GM19351 (cell line): ENCODE results near the gene ACKR3.

Source experiments
- ATAC-seq: cut with Tn5 transposase; IDR thresholded peaks from one replicate; pipeline ENCODE4 v1.9.1; 2021; ENCODE audit warnings: mild to moderate bottlenecking, moderate library complexity; ENCODE audit not compliant: unreplicated experiment

ACKR3 gene

DNA sequence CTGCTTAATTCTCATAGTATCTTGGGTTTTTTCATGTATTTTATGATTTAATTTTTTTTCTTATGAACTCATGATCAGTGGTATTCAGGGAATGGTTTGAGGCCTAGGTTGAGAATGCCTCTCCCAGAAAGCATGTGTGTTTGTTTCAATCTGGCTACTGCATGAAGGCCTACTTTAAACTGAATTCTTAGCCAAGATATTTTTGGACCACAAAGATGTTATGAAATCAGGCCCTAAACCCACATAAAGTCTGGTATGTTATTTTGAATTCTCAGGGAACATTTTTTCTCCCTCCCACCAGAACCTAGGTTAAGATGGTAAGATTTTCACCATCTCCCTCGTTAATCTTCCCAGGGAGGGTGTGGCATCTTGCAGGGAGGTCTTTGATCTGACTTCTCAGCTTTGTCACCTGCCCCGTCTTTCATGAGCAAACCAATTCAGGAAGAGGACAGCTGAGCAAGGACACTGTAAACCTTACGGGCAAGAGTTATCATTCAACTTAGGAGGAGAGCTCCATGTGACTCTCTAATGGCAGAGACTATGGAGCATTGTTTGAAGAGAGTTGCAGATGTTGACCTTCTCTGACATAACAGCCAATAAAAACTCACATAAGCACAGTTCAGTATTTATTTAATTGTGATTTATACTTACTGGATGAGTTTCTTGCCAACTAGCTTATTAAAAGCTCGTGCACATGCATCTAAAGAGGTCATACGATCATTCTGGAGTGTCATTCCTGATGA is 21.3 kb upstream of the ACKR3 start:
- ATAC-seq: no peak

- ATAC-seq: no peak
These were observed 20.5 kb upstream of the ACKR3 start for GRCh38 chr2:236549165-236549564.

DNA sequence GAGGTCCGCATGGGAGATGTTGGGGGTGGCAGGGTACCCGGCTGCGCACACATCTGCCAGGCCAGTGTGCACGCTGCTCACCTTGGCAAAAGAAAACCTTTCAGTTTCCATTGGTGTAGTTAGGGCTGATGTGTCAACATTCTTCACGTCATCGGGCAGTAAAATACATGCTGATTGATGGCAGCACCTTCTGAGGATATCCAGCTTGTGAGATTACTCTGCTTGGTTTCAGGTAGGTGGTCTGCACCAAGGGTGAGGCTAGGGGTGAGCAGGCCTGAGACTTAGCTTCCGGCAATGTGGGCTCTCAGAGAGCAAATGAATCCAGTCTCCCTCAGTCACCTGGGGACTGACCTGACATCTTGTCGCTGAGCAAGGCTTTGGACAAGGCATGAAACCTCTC is 19.3 kb upstream of the ACKR3 start:
- ATAC-seq: no peak

DNA sequence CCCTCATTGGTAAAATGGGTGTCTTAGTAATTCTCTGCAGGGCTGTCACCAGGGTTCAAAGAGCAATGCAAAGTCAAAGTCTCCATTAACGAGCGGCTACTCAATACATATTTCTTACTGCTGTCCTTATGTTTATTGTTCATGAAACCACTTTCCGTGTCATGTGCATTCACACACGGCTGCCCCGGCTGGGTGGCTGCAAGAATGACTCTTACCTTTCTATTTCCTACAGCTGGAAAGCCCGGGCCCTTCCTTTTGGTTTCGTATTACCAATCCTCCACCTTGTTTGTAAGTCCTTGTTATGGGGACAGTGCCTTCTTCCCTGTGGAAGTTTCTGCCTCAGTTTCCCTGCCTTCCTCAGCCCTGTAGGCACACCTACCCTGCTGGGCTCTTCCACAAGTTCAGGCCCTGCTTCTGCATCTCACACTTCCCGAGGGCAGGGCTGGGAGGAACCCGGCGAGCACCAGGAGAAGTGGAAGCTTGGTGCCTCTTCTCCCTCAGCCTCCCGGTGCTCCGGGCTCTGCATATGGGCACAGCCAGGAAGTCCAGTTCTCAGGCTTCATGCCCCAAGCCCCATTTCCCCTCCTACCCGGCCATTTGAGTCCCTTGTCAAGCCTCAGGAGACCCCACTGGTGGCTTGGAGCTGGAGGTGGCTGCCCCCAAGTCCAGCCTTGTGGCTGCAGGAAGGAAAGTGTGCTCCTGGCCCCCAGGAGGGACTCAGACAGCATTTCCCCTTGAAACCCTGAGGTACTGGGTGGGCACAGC is 18.7 kb upstream of the ACKR3 start:
- peak; percentile 61 for ATAC-seq

GRCh38 chr2:236551471-236552211 is 18.0 kb upstream of the ACKR3 start:
- ATAC-seq: peak; percentile 29

DNA sequence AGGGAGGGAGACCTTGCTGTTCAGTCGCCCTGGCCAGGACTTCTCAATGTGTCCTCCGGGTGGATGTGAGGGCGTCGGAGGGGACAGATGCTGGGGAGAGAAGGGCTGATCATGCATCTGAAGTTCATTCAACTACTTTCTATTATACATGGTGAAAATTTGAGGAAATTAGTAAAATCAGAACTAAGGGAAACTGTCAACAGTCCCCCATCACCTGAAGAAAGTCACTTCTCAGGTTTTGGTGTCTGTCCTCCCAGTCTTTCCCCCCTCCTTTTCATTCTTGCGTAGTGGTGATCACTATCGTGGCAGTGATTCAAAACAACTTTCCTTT is 17.4 kb upstream of the ACKR3 start:
- ATAC-seq: peak; percentile 33

- no peak for ATAC-seq
These were observed 16.9 kb upstream of the ACKR3 start for GRCh38 chr2:236552581-236553363.

GRCh38 chr2:236553522-236553921 is 16.1 kb upstream of the ACKR3 start:
- ATAC-seq: no peak

GRCh38 chr2:236554629-236555282 is 14.9 kb upstream of the ACKR3 start:
- ATAC-seq: no peak

- no peak for ATAC-seq
These were observed 14.1 kb upstream of the ACKR3 start for GRCh38 chr2:236555481-236555880.

DNA sequence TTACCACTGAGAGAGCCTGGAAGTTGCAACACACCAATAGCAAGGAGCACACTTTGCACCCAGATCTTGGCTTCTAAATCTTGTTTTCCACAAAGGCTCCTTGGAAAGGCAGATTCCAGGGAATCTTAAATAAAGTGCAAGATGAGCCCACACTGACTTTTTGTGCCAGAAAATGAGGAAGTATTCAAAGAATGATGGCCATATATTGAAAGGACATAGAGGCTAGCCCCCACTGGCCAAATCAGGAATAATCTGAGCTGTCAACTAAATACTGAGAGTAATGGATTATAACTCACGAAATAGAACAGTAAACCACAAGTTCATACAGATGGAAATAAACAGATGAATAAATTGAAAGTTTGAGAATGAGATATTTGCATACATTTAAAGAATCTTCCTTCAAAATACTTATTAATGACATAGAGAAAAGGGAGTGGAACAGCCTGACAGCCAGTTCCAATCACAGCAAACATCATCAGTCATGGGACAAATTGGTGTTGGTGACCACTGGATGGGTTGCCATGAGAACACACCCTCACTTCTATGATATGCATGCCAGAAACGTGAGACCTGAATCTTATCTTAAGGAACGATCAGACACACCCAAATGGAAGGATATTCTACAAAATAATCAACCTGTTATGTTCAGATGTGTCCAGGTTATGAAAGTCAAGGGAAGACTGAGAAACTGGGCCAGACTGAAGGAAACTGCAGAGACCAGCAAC is 12.2 kb upstream of the ACKR3 start:
- ATAC-seq: no peak

DNA sequence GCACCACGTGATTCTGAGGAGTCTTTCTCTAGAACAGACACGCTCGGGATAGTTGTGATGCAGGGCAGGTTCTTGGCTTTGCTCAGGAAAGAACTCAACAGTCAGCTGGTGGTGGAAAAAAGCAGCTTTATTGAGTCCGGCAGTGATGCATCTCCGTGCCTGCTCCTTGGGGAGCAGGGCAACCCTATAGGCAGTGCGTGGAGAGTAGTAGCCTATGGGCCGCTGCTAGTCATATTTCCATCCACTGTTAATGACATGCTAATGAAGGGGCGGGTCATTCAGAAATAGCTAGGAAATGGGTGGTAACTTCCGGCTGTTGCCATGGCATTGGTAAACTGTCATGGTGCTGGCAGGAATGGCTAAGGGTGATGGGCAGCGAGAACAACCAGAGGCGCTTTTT is 11.6 kb upstream of the ACKR3 start:
- no peak for ATAC-seq

DNA sequence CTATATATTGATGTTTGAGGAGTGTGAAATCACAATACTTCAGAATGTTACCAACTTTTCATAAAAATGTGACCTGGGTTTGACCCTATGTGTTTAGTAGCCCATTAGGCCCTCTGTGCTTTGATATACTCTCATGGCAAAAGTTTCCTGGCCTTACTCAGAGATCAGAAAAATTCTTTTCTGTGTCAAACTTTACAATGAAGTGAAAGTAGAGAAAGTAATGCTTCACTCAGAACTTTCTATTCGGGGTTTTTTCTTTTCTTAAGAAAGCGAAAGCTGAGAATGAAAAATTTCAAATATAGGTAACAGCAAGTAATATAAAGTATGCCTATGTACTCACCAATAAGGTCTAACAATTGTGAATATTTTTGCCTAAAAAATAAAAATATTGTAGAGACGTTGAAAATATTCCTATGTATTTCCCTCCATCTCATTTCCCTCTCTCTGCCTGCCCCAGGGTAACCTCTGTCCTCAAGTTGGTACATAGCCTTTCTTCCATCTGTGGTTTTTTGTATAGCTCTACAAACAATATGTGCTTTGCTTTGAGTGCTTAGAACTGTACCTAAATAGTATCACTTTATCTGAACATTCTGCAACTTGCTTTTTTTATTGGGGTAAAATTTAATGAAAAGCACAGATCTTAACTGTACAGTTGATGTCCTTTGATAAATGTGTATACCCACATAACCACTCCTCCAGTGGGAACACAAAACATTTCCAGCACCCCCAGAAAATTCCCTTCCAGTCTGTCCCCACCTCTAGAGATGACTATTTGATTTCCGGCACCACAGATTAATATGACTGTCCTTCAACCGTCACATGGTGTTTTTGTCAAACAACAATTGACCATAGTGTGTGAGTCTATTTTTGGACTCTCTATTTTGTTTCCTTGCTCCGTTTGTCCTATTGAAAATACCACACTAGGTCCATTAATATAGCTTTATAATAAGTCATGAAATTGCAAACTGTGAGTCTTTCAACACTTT is 10.3 kb upstream of the ACKR3 start:
- ATAC-seq: peak; percentile 61

- no peak for ATAC-seq
These were observed 7.8 kb upstream of the ACKR3 start for GRCh38 chr2:236561874-236562273.

GRCh38 chr2:236562434-236562833 is 7.2 kb upstream of the ACKR3 start:
- ATAC-seq: no peak

GRCh38 chr2:236563953-236564352 is 5.7 kb upstream of the ACKR3 start:
- no peak for ATAC-seq

DNA sequence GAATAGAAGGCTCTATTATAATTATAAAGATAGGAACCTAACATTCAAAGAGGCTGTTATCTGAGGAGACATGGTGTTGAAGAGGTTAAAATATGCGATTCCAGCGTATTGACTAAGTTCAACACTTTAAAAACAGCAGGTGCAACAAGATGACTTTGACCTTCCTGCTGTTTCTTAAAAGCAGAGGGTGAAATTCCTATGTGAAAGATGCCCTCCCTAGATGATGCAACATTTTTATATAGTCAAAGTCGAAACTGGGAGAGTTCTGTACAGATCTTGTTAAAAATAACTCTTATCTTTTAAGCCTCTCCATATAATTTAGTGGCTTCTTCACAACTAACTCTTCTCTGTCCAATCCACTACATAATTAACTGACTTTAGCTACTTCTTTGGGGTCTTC is 4.4 kb upstream of the ACKR3 start:
- no peak for ATAC-seq

DNA sequence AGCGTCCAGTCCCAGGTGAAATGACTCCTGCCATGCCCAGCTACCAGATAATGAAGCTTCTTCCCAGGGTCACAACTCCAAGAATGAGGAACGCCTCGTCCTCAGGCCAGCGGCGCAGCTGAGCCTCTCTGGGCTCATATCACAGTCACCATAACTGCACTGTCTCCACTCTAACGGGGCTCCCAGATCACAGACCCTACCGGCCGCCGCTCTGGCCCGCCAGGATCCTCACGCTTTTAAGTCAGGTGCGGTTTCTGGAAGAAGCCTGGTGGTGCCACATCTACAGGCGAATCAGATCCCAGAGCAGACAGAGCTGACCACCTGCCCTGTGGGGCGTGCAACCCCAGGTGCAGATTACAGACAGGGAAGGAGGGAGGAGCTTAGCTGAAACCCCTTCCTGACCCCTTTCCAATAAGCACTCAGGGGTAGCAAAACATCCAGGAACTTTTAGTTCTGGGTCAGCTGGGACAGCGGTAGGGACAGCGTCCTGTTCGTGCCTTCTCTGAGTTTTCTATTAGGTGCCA is 3.7 kb upstream of the ACKR3 start:
- ATAC-seq: no peak

DNA sequence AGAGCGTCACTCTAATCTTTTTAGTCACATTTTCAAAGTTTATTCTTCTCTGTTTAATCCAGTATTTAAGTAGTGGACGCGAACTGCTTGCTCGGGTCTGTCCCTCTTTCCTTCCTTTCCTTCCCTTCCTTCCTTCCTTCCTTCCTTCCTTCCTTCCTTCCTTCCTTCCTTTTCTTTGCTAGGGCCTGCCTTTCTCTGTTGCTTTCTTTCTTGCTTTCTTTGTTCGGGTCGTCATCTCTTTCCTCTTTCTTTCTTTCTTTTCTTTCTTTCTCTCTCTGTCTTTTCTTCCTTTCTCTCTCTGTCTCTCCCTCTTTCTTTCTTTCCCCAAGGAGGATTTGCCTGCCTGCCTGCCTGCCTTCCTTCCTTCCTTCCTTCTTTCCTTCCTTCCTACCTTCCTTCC is 3.0 kb upstream of the ACKR3 start:
- no peak for ATAC-seq
